Fibroblast of skin of left quadriceps (primary cell): ENCODE data around the gene TMEM121.
"Not testable (repeated sequence)": the region's sequence is repeated elsewhere in the genome, so short reads cannot be mapped to it uniquely, and the experiment has no call there.

Source experiments
- DNase-seq, 2 experiments: peaks; one replicate each; pipeline ENCODE4 v3.0.0-alpha.2; 2013; ENCODE audit warnings: low read depth in 2 of 2

TMEM121 gene

GRCh38 chr14:105547072-105547471 lies 20.7 kb downstream of the TMEM121 start:
- not testable (repeated sequence) for DNase-seq

- DNase-seq, result no peak
Observed at GRCh38 chr14:105547741-105548169, 21.4 kb downstream of the TMEM121 start.

GRCh38 chr14:105549481-105549880 lies 23.1 kb downstream of the TMEM121 start:
- no peak for DNase-seq

GRCh38 chr14:105554022-105554421 lies 27.6 kb downstream of the TMEM121 start:
- DNase-seq, result no peak

- DNase-seq, result no peak
Observed at GRCh38 chr14:105554523-105554922, 28.1 kb downstream of the TMEM121 start.

- DNase-seq, result not testable (repeated sequence)
Observed at GRCh38 chr14:105557671-105558070, 31.3 kb downstream of the TMEM121 start.

GRCh38 chr14:105558449-105559154 lies 32.2 kb downstream of the TMEM121 start:
- DNase-seq, result not testable (repeated sequence)

- not testable (repeated sequence) for DNase-seq
Observed at GRCh38 chr14:105559384-105560047, 33.1 kb downstream of the TMEM121 start.

- not testable (repeated sequence) for DNase-seq
Observed at GRCh38 chr14:105560048-105560669, 33.8 kb downstream of the TMEM121 start.

GRCh38 chr14:105561345-105561744 lies 35.0 kb downstream of the TMEM121 start:
- DNase-seq, result not testable (repeated sequence)

GRCh38 chr14:105562713-105563346 lies 36.4 kb downstream of the TMEM121 start:
- no peak for DNase-seq

- no peak for DNase-seq
Observed at GRCh38 chr14:105563347-105563737, 37.0 kb downstream of the TMEM121 start.

GRCh38 chr14:105564536-105564935 lies 38.2 kb downstream of the TMEM121 start:
- not testable (repeated sequence) for DNase-seq

- DNase-seq, result not testable (repeated sequence)
Observed at GRCh38 chr14:105565185-105565919, 39.0 kb downstream of the TMEM121 start.

GRCh38 chr14:105566248-105567163 lies 40.1 kb downstream of the TMEM121 start:
- not testable (repeated sequence) for DNase-seq

- not testable (repeated sequence) for DNase-seq
Observed at GRCh38 chr14:105567164-105568103, 41.1 kb downstream of the TMEM121 start.

GRCh38 chr14:105568140-105568843 lies 41.9 kb downstream of the TMEM121 start:
- DNase-seq, result not testable (repeated sequence)
